SKM-1 (cell line): Measurements from ENCODE around the gene REC114.
"Not testable (repeated sequence)": the region's sequence is repeated elsewhere in the genome, so short reads cannot be mapped to it uniquely, and the experiment has no call there.

ENCODE experiments used
- DNase-seq: peaks from one replicate; lab custom pipeline; 2025; ENCODE audit not compliant: unreplicated experiment; lab: John Stamatoyannopoulos, UW

REC114 gene

GRCh38 chr15:73442968-73443367, at the start of gene REC114:
Gene REC114, plus strand, starts transcription at chr15:73443164. Its CDS starts 22 bp downstream, at chr15:73443186.
- no peak for DNase-seq

- DNase-seq: no peak
Measured at GRCh38 chr15:73393336-73393735, 49.6 kb upstream of the REC114 start.

GRCh38 chr15:73394782-73395181, 48.2 kb upstream of the REC114 start:
- DNase-seq: no peak

GRCh38 chr15:73395671-73396070, 47.3 kb upstream of the REC114 start:
- DNase-seq: no peak

GRCh38 chr15:73397461-73397860, 45.5 kb upstream of the REC114 start:
- no peak for DNase-seq

GRCh38 chr15:73398861-73399260, 44.1 kb upstream of the REC114 start:
- DNase-seq: no peak

- DNase-seq: not testable (repeated sequence)
Measured at GRCh38 chr15:73400222-73400621, 42.7 kb upstream of the REC114 start.

GRCh38 chr15:73403171-73403570, 39.8 kb upstream of the REC114 start:
- no peak for DNase-seq

- no peak for DNase-seq
Measured at GRCh38 chr15:73414876-73415275, 28.1 kb upstream of the REC114 start.

GRCh38 chr15:73424506-73424905, 18.5 kb upstream of the REC114 start:
- DNase-seq: no peak

- DNase-seq: no peak
Measured at GRCh38 chr15:73425510-73425909, 17.5 kb upstream of the REC114 start.

GRCh38 chr15:73426323-73426994, 16.5 kb upstream of the REC114 start:
- no peak for DNase-seq

GRCh38 chr15:73431329-73431728, 11.6 kb upstream of the REC114 start:
- not testable (repeated sequence) for DNase-seq

- DNase-seq: no peak
Measured at GRCh38 chr15:73433873-73434272, 9.1 kb upstream of the REC114 start.

GRCh38 chr15:73436613-73437012, 6.4 kb upstream of the REC114 start:
- no peak for DNase-seq

- no peak for DNase-seq
Measured at GRCh38 chr15:73437543-73438109, 5.3 kb upstream of the REC114 start.

GRCh38 chr15:73438651-73439050, 4.3 kb upstream of the REC114 start:
- no peak for DNase-seq

GRCh38 chr15:73440571-73440970, 2.4 kb upstream of the REC114 start:
- no peak for DNase-seq

- no peak for DNase-seq
Measured at GRCh38 chr15:73442421-73442820, 543 bp upstream of the REC114 start.

GRCh38 chr15:73447471-73447870, 4.5 kb downstream of the REC114 start:
- DNase-seq: not testable (repeated sequence)

GRCh38 chr15:73448158-73448758, 5.3 kb downstream of the REC114 start:
- not testable (repeated sequence) for DNase-seq

- DNase-seq: not testable (repeated sequence)
Measured at GRCh38 chr15:73449980-73450379, 7.0 kb downstream of the REC114 start.
